ENCODE results near the gene MED16.

Gene MED16

DNA sequence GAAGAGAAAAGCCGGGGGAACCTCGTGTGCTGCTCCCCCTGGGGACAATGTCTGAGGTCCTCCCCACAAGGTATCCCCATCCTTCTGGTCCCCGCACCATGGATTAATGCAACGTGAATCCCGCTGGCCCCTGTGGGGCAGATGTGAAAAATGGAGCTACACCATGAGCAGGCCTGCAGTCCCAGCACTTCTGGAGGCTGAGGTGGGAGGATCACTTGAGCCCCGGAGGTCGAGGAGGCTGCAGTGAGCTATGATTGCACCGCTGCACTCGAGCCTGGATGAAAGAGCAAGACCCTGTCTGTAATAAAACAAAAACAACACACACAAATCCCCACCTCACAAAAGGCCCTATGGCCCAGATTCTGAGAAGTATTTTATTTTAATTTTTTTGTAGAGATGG, 34.7 kb downstream of the MED16 start:
- no peak for TF ChIP-seq SIN3A (IDR thresholded peaks at IDR 0.05; ENCODE audit: borderline replicate concordance, insufficient read depth, low read length)
- TF ChIP-seq POLR2AphosphoS5 (IDR thresholded peaks at IDR 0.05; ENCODE audit: low read depth, low read length), result no peak
- TF ChIP-seq, protein P1, sequence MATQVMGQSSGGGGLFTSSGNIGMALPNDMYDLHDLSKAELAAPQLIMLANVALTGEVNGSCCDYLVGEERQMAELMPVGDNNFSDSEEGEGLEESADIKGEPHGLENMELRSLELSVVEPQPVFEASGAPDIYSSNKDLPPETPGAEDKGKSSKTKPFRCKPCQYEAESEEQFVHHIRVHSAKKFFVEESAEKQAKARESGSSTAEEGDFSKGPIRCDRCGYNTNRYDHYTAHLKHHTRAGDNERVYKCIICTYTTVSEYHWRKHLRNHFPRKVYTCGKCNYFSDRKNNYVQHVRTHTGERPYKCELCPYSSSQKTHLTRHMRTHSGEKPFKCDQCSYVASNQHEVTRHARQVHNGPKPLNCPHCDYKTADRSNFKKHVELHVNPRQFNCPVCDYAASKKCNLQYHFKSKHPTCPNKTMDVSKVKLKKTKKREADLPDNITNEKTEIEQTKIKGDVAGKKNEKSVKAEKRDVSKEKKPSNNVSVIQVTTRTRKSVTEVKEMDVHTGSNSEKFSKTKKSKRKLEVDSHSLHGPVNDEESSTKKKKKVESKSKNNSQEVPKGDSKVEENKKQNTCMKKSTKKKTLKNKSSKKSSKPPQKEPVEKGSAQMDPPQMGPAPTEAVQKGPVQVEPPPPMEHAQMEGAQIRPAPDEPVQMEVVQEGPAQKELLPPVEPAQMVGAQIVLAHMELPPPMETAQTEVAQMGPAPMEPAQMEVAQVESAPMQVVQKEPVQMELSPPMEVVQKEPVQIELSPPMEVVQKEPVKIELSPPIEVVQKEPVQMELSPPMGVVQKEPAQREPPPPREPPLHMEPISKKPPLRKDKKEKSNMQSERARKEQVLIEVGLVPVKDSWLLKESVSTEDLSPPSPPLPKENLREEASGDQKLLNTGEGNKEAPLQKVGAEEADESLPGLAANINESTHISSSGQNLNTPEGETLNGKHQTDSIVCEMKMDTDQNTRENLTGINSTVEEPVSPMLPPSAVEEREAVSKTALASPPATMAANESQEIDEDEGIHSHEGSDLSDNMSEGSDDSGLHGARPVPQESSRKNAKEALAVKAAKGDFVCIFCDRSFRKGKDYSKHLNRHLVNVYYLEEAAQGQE (IDR thresholded peaks at IDR 0.05; ENCODE audit: insufficient read depth in 1 of 2, low read depth in 2 of 2, low read length in 2 of 2), result no peak
- TF ChIP-seq TAF1 (IDR thresholded peaks at IDR 0.05; ENCODE audit: borderline replicate concordance, insufficient read depth, low read length), result no peak
- no peak for TF ChIP-seq FOXP2 (optimal IDR thresholded peaks at IDR 0.05; ENCODE audit: borderline replicate concordance, extremely low read depth, extremely low read length, insufficient read depth)

DNA sequence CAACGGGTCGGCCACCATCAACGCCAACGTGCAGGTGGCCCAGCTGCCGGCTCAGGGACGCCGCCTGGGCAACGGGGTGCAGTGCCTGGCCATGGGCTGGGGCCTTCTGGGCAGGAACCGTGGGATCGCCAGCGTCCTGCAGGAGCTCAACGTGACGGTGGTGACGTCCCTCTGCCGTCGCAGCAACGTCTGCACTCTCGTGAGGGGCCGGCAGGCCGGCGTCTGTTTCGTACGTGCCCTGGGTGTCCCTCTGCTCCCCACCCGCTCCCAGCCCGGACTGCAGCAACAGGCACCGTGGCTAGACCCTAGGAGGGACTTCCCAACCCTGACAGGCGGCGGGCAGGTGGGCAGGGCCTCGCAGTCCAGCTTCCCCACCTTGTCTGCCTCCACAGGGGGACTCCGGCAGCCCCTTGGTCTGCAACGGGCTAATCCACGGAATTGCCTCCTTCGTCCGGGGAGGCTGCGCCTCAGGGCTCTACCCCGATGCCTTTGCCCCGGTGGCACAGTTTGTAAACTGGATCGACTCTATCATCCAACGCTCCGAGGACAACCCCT, 37.3 kb downstream of the MED16 start:
- TF ChIP-seq, protein P1 (IDR thresholded peaks at IDR 0.05; ENCODE audit: insufficient read depth in 1 of 2, low read depth in 2 of 2, low read length in 2 of 2), result no peak
- TF ChIP-seq POLR2AphosphoS5 (IDR thresholded peaks at IDR 0.05; ENCODE audit: low read depth, low read length) (no peak), TAF1 (IDR thresholded peaks at IDR 0.05; ENCODE audit: borderline replicate concordance, insufficient read depth, low read length) (no peak), FOXP2 (optimal IDR thresholded peaks at IDR 0.05; ENCODE audit: borderline replicate concordance, extremely low read depth, extremely low read length, insufficient read depth) (no peak), SIN3A (IDR thresholded peaks at IDR 0.05; ENCODE audit: borderline replicate concordance, insufficient read depth, low read length) (no peak)

DNA sequence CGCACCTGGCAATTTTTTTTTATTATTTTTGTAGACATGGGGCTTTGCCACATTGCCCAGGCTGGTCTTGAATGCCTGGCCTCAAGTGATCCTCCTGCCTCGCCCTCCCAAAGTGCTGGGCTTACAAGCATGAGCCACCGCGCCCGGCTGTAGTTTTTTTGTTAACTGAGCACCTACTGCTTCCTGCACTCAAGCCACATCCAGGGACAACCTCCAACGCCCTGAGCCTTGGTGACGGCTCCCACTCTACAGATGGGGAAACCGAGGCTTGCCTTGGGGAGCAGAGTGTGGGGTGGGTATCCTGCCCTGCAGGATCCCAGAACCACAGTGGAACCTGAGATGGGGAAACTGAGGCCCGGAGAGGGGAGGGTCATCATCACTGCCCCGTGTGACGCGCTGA, 37.8 kb downstream of the MED16 start:
- TF ChIP-seq, protein P1 (IDR thresholded peaks at IDR 0.05; ENCODE audit: insufficient read depth in 1 of 2, low read depth in 2 of 2, low read length in 2 of 2), result no peak
- no peak for TF ChIP-seq SIN3A (IDR thresholded peaks at IDR 0.05; ENCODE audit: borderline replicate concordance, insufficient read depth, low read length)
- TF ChIP-seq POLR2AphosphoS5 (IDR thresholded peaks at IDR 0.05; ENCODE audit: low read depth, low read length), result no peak
- no peak for TF ChIP-seq FOXP2 (optimal IDR thresholded peaks at IDR 0.05; ENCODE audit: borderline replicate concordance, extremely low read depth, extremely low read length, insufficient read depth)

DNA sequence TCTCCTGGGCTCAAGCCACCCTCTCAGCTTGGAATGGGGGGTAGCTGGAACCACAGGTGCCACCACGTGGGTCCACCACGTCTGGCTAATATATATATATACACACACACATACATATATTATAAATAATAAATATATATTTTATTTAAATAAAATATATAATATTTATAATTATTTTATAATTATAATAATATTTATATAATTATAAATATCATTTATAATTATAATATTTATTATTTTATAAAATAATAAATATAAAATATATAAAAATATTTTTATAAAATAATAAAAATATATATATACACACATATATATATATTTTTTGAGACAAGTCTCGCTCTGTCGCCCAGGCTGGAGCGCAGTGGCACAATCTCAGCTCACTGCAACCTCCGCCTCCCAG, 38.4 kb downstream of the MED16 start:
- no peak for TF ChIP-seq FOXP2 (optimal IDR thresholded peaks at IDR 0.05; ENCODE audit: borderline replicate concordance, extremely low read depth, extremely low read length, insufficient read depth)
- TF ChIP-seq POLR2AphosphoS5 (IDR thresholded peaks at IDR 0.05; ENCODE audit: low read depth, low read length), result no peak
- TF ChIP-seq SIN3A (IDR thresholded peaks at IDR 0.05; ENCODE audit: borderline replicate concordance, insufficient read depth, low read length), result no peak
- TF ChIP-seq, protein P1 (IDR thresholded peaks at IDR 0.05; ENCODE audit: insufficient read depth in 1 of 2, low read depth in 2 of 2, low read length in 2 of 2), result no peak
- TF ChIP-seq TAF1 (IDR thresholded peaks at IDR 0.05; ENCODE audit: borderline replicate concordance, insufficient read depth, low read length), result no peak

Measured in PFSK-1 (cell line).